Muscle layer of duodenum (tissue), 2 donors: ENCODE results near the gene MGAT1.

ENCODE experiments used
- H3K27ac ChIP-seq: one replicate; pipeline ENCODE4 v1.7.0; 2013; ENCODE audit warnings: mild to moderate bottlenecking, low read length
- H3K27me3 ChIP-seq: one replicate; pipeline ENCODE4 v1.7.0; 2013; ENCODE audit warnings: low read depth, mild to moderate bottlenecking, control low read depth, low read length
- H3K36me3 ChIP-seq, 2 donors: one replicate each; pipeline ENCODE4 v1.7.0; 2013; ENCODE audit warnings: low read length in 2 of 2, control low read depth in 1 of 2, mild to moderate bottlenecking in 1 of 2; ENCODE audit not compliant: insufficient read depth in 2 of 2, control insufficient read depth in 1 of 2
- H3K4me1 ChIP-seq, 2 donors: one replicate each; pipeline ENCODE4 v1.7.0; 2013; ENCODE audit warnings: low read length in 2 of 2, mild to moderate bottlenecking in 2 of 2, control low read depth in 1 of 2, moderate library complexity in 1 of 2; ENCODE audit not compliant: insufficient read depth in 2 of 2, control insufficient read depth in 1 of 2
- H3K4me3 ChIP-seq, 2 donors: one replicate each; pipeline ENCODE4 v1.7.0; 2013; ENCODE audit warnings: low read length in 2 of 2, low read depth in 1 of 2, mild to moderate bottlenecking in 1 of 2
- H3K9me3 ChIP-seq, 2 donors: one replicate each; pipeline ENCODE4 v1.7.0; 2013; ENCODE audit warnings: low read length in 2 of 2, control low read depth in 1 of 2, mild to moderate bottlenecking in 1 of 2; ENCODE audit not compliant: control insufficient read depth in 1 of 2
- donor health status: healthy.

The MGAT1 gene

GRCh38 chr5:180799902-180800801 is 2.5 kb downstream of the MGAT1 start:
- Histone ChIP-seq H3K9me3 (no peaks in the 10 kb centered on the region), H3K27me3 (no peaks in the 10 kb centered on the region), H3K27ac (peak overlapping the region; percentile 83), H3K4me1 (peaks cover 37 to 64% of the 10 kb centered on the region in 2 donors), H3K36me3 (peaks cover 4 to 6% of the 10 kb centered on the region in 2 donors), H3K4me3 (peak overlapping the region; percentile 52 to 78)

DNA sequence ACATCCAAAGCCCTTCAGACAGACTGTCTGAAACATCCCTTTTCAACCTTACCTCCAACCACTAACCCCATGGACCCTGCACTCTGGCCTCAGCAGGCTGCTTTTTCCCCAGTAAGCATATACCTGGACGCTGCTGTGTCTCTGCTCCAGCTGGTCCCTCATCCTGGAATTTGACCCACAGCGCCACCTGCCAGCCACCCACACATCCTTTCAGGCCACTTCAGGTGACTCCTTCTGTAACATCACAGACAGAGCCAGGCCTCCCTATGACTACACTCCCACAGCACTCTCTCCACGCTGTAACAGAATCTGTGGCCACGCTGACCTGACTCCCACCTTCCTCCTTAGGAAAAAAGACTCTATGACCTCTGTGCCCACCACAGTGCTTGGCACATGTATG is 3.4 kb downstream of the MGAT1 start:
- Histone ChIP-seq H3K4me3 (peak overlapping the region in 1 of 2 donors; percentile 11), H3K27ac (no peak overlapping the region), H3K4me1 (peaks cover 31 to 60% of the 10 kb centered on the region in 2 donors)

DNA sequence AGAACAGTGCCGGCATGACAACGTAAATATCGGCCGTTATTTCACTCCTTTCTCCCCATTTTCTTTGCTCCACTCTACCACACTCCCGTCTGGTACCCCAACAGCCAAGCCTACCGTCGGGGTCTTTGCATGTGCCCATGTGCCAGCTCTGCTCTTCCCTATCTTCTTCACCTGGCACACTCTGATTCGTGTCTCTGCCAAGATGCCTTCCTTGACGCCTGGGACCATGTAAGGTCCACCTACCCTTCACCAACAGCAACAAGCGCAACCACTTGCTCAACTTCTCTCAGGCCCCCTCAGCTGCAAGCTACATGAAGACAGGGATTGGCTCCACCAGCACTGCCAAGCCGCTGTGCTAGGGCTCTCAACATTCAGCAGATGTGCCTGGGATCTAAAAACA is 4.4 kb downstream of the MGAT1 start:
- peaks cover 28 to 53% of the 10 kb centered on the region in 2 donors for H3K4me1 ChIP-seq
- no peak overlapping the region for H3K27ac ChIP-seq
- peaks cover 4 to 18% of the 10 kb centered on the region in 2 donors for H3K36me3 ChIP-seq
- H3K9me3 ChIP-seq: no peaks in the 10 kb centered on the region
- no peaks in the 10 kb centered on the region for H3K27me3 ChIP-seq
- no peak overlapping the region for H3K4me3 ChIP-seq

More for the DNA sequence above, 3.4 kb downstream of the MGAT1 start:
- Histone ChIP-seq H3K36me3 (peaks cover 4 to 11% of the 10 kb centered on the region in 2 donors), H3K27me3 (no peaks in the 10 kb centered on the region), H3K9me3 (no peaks in the 10 kb centered on the region)

DNA sequence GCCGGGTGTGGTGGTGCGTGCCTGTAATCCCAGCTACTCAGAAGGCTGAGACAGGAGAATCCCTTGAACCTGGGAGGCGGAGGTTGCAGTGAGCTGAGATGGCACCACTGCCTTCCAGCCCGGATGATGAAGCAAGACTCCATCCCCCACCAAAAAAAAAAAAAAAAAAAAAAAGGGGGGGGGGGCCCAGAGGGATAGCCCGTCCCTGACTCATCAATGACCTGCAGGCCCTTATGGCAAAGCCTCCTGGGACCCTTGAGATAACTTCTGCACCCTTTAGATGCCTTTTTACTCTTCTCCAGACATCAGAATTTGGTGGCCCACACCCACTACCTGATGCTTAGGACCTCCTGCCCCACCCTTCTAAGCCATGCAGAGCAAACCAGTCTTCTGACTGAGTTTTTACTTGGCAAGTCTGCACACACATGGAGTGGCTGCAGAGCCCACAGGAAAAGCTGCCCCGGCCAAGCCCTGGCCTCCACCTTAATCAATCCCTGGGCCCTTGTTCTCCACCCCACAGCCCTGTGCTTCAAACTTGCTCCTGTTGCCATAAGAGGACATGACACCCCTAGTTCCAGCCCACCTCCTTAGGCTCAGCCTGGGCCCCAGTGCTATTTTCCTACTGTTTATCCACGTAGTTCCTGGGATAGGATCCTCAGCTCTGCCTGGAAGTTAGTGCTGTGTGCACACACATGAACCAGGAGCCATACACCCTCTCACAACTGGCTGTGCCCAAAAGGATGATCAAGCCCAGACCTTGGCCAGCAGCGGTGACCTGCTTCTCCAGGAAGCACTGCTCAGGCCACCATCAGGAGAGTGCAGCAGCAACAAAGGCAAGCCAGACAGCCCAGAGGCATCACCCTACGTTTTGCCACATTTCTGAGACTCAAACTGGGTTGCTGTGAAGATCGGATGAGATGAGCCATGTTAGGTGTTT is 5.1 kb downstream of the MGAT1 start:
- Histone ChIP-seq H3K36me3 (peaks cover 8 to 19% of the 10 kb centered on the region in 2 donors), H3K4me1 (peaks cover 28 to 53% of the 10 kb centered on the region in 2 donors), H3K4me3 (no peak overlapping the region), H3K27ac (no peak overlapping the region), H3K9me3 (no peaks in the 10 kb centered on the region), H3K27me3 (no peaks in the 10 kb centered on the region)

DNA sequence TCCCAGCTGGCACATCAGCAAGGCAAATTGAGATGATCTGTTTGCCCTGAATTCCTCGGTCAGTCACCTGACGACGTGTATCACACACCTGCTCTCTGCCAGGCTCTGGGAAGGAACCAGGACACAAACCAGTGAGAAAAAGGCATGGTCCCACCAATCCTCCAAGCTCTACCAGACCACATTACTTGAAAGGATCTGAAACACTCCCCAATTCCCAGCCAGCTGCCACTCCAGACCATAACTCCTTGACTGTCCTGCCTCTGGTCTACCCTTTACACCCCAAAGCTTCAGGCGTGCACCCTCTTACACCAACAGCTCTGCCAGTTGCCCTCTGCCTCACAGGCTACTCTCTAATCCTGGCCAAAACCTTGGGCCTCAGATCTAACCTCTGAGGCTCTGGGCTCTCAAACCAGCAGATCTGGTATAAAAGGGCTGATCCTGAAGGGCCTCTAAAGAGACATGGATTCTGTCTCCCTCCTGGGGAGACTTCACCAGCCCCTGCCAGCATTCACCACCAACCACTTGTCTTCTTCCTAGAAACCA is 6.8 kb downstream of the MGAT1 start:
- Histone ChIP-seq H3K27ac (no peak overlapping the region), H3K27me3 (no peaks in the 10 kb centered on the region), H3K36me3 (peaks cover 25 to 28% of the 10 kb centered on the region in 2 donors), H3K9me3 (no peaks in the 10 kb centered on the region), H3K4me1 (peaks cover 21 to 44% of the 10 kb centered on the region in 2 donors), H3K4me3 (no peak overlapping the region)

- no peaks in the 10 kb centered on the region for H3K27me3 ChIP-seq
- H3K4me1 ChIP-seq: peaks cover 2 to 18% of the 10 kb centered on the region in 2 donors
- H3K27ac ChIP-seq: no peak overlapping the region
- H3K4me3 ChIP-seq: no peak overlapping the region
- peaks cover 32 to 35% of the 10 kb centered on the region in 2 donors for H3K36me3 ChIP-seq
- H3K9me3 ChIP-seq: no peaks in the 10 kb centered on the region
Observed at GRCh38 chr5:180792965-180793287, 9.7 kb downstream of the MGAT1 start.

- peaks cover 32 to 39% of the 10 kb centered on the region in 2 donors for H3K36me3 ChIP-seq
- peaks cover 3 to 18% of the 10 kb centered on the region in 2 donors for H3K4me1 ChIP-seq
- H3K4me3 ChIP-seq: no peak overlapping the region
- no peak overlapping the region for H3K27ac ChIP-seq
- no peaks in the 10 kb centered on the region for H3K9me3 ChIP-seq
- no peaks in the 10 kb centered on the region for H3K27me3 ChIP-seq
Observed at GRCh38 chr5:180792287-180792964, 10.2 kb downstream of the MGAT1 start.

DNA sequence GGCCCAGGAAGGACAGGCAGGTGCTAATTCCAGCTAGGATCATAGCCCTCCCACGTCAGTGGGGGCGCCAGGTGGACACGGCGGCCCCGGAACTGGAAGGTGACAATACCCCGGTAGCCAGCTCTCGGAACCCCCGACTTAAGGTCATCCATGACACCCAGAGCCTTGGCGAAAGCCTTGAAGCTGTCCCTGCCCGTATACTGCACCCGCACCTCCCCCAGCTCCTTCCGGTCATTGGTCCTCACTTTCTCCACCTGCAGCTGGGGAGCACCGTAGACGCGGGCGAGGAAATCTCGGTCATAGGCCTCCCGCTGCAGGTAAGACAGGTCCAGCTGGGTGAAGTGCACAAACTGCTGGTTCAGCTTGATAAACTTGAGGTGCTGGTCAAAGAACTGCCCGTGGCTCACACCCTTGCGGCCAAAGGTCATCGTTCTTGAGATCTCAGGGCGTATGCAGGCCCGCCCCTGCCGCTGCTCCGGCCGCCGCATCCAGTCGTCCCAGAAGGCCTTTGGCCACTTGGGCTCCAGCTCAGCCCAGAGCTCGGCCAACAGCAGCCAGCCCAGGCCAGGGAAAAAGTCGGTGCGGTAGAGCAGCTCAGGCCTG is 10.9 kb downstream of the MGAT1 start:
- H3K9me3 ChIP-seq: no peaks in the 10 kb centered on the region
- peaks cover 32 to 42% of the 10 kb centered on the region in 2 donors for H3K36me3 ChIP-seq
- peaks cover 9 to 18% of the 10 kb centered on the region in 2 donors for H3K4me1 ChIP-seq
- no peak overlapping the region for H3K4me3 ChIP-seq
- no peak overlapping the region for H3K27ac ChIP-seq
- H3K27me3 ChIP-seq: no peaks in the 10 kb centered on the region

- peaks cover 19 to 28% of the 10 kb centered on the region in 2 donors for H3K4me1 ChIP-seq
- no peaks in the 10 kb centered on the region for H3K27me3 ChIP-seq
- H3K9me3 ChIP-seq: no peaks in the 10 kb centered on the region
- no peak overlapping the region for H3K4me3 ChIP-seq
- H3K27ac ChIP-seq: no peak overlapping the region
- peaks cover 32 to 42% of the 10 kb centered on the region in 2 donors for H3K36me3 ChIP-seq
Observed at GRCh38 chr5:180790524-180790923, 12.1 kb downstream of the MGAT1 start.

- Histone ChIP-seq H3K4me3 (no peak overlapping the region), H3K27me3 (no peaks in the 10 kb centered on the region), H3K36me3 (peaks cover 32 to 42% of the 10 kb centered on the region in 2 donors), H3K9me3 (no peaks in the 10 kb centered on the region), H3K4me1 (peaks cover 24 to 33% of the 10 kb centered on the region in 2 donors), H3K27ac (no peak overlapping the region)
Observed at GRCh38 chr5:180790020-180790419, 12.6 kb downstream of the MGAT1 start.
